T-helper 2 cell treated with Interferon-gamma antibody and Interleukin-4, amounts not matched to agents 5 μg/mL and 100 μg/mL, for 36 hours (primary cell): ENCODE measurements around the gene LDLRAD4.

Experiments used
- DNase-seq: peaks from one replicate; pipeline ENCODE4 v3.0.0; 2021; ENCODE audit warnings: low spot score
- H3K27ac Mint-ChIP-seq: one replicate; pipeline ENCODE4 v1.8.0; 2021; ENCODE audit warnings: mild to moderate bottlenecking, mixed read lengths
- H3K27me3 Mint-ChIP-seq: one replicate; pipeline ENCODE4 v1.8.0; 2021; ENCODE audit warnings: low read depth, mixed read lengths
- H3K36me3 Mint-ChIP-seq: one replicate; pipeline ENCODE4 v1.8.0; 2021; ENCODE audit warnings: low read depth, mixed read lengths
- H3K4me1 Mint-ChIP-seq: one replicate; pipeline ENCODE4 v1.8.0; 2021; ENCODE audit warnings: low read depth, mixed read lengths
- H3K4me3 Mint-ChIP-seq: one replicate; pipeline ENCODE4 v1.8.0; 2022; ENCODE audit warnings: mild to moderate bottlenecking, moderate library complexity, mixed read lengths
- H3K9me3 Mint-ChIP-seq: one replicate; pipeline ENCODE4 v1.8.0; 2021; ENCODE audit warnings: mixed read lengths

The LDLRAD4 gene

DNA sequence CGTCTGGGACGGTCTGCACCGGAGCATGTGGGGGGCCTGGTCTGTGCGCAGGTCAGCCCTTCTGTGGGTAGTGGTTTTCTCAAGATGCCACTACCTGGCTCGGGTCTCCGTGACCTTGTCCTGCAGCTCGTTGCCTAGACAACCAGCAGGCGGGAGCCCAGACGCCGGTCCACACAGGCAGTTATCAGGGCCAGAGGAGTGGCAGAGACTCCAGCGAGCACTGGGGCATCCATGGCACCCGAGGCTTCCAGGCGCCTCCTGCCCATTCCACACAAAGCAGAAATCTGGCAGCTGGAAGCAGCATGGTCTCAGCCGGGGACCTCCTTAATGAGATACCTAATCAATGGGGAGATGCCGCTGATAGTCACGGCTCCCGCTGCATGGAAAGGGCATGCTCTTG is 351.7 kb downstream of the LDLRAD4 start:
- Mint-ChIP-seq H3K9me3 (no peaks in the 10 kb centered on the region), H3K4me3 (no peak overlapping the region), H3K36me3 (peaks cover 3% of the 10 kb centered on the region), H3K27me3 (no peaks in the 10 kb centered on the region), H3K27ac (no peak overlapping the region), H3K4me1 (peaks cover 38% of the 10 kb centered on the region)
- DNase-seq, result no peak

DNA sequence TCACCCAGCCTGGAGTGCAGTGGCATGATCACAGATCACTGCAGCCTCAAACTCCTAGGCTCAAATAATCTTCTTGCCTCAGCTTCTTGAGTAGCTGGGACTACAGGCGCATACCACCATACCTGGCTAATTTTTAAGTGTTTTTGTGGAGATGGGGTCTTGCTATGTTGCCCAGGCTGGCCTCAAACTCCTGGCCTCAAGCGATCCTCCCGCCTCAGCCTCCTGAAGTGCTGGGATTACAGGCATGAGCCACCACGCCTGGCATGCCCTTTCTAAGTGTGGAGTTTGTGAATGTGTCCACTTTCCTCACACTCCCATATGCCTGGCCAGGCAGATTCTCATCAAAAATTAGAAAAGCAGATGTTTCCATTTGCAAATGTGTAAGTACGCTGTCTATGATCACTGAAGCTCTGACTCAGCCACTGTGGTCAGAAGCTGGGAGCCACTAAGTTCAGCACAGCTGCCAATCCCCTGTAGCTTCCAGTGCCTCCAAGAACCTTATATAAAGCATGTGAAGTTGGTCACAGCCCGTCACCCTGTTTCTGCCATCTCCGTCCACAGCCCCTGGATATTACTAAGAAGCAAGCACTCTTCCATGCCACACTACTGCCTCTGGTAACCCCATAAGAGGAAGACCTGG is 352.4 kb downstream of the LDLRAD4 start:
- no peak overlapping the region for H3K4me3 Mint-ChIP-seq
- peaks cover 2% of the 10 kb centered on the region for H3K27me3 Mint-ChIP-seq
- DNase-seq, result peak; percentile 45
- H3K27ac Mint-ChIP-seq, result peak overlapping the region; percentile 86
- H3K36me3 Mint-ChIP-seq, result peaks cover 9% of the 10 kb centered on the region
- no peaks in the 10 kb centered on the region for H3K9me3 Mint-ChIP-seq
- H3K4me1 Mint-ChIP-seq, result peaks cover 43% of the 10 kb centered on the region

DNA sequence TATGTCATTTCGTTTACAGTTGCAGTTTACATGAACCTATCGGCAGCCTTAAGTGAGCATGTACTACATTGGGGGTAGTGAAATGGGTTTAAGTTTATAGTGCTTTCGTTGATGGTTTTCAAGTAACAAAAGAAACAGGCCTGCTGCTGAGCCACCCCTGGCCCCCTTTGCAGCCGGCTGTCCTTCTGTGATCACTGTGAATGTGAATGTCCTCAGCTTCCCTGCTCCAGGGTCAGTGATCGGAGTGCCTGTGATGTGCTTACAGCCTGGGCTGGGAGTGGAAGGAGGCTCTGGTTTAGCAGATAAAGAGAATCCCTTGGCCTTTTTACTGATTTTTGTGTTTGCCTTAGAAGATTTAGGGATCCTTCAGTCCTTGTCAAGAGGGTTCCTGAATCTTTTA is 353.6 kb downstream of the LDLRAD4 start:
- H3K36me3 Mint-ChIP-seq, result peaks cover 11% of the 10 kb centered on the region
- no peak overlapping the region for H3K4me3 Mint-ChIP-seq
- peaks cover 2% of the 10 kb centered on the region for H3K27me3 Mint-ChIP-seq
- DNase-seq, result no peak
- no peak overlapping the region for H3K27ac Mint-ChIP-seq
- H3K4me1 Mint-ChIP-seq, result peaks cover 46% of the 10 kb centered on the region
- H3K9me3 Mint-ChIP-seq, result no peaks in the 10 kb centered on the region

DNA sequence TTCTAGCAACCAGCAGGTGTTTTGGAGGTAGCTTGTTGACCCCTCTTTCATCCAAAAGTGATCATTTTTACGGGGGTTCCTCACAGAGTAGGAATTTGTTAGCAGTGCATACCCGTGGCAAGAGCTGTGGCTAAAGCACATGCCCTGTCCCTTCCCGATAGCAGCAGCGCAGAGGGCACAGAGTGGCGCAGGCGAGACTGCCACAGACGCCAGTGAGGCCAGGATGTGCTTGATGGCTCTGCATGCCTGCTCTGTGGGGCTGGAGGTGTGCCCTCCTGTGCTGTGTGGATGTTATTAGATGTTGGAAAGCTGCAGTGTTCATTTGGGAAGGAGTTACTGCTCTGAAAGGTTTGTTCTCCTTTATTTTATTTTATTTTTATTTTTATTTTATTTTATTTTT is 354.2 kb downstream of the LDLRAD4 start:
- DNase-seq, result no peak
- Mint-ChIP-seq H3K27me3 (peaks cover 2% of the 10 kb centered on the region), H3K4me1 (peaks cover 47% of the 10 kb centered on the region), H3K4me3 (no peak overlapping the region), H3K9me3 (no peaks in the 10 kb centered on the region), H3K36me3 (peaks cover 11% of the 10 kb centered on the region), H3K27ac (no peak overlapping the region)

DNA sequence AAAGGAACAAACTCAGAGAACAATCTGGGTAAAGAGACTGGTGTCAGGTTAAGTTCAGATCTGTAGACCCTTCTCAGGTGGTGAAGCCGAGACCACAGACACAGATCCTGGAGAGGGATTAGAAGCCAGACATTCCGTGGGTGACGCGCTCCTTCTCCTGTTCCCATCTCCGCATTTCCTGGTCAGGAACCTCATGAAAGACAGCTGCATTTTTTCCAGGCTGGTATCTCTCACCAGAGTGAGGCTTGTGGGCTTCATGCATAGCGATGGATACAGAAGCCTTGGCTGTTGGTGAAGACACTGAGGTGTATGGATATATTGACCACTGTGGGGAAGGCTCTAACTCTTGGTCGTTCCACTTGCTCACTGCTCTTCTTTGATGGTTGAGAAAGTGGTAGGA is 355.2 kb downstream of the LDLRAD4 start:
- Mint-ChIP-seq H3K27ac (no peak overlapping the region), H3K4me1 (peaks cover 48% of the 10 kb centered on the region), H3K4me3 (no peak overlapping the region), H3K36me3 (peaks cover 13% of the 10 kb centered on the region), H3K27me3 (peaks cover 2% of the 10 kb centered on the region), H3K9me3 (no peaks in the 10 kb centered on the region)
- DNase-seq, result no peak

- peaks cover 44% of the 10 kb centered on the region for H3K4me1 Mint-ChIP-seq
- H3K4me3 Mint-ChIP-seq, result no peak overlapping the region
- peaks cover 13% of the 10 kb centered on the region for H3K36me3 Mint-ChIP-seq
- DNase-seq, result no peak
- no peak overlapping the region for H3K27ac Mint-ChIP-seq
- H3K9me3 Mint-ChIP-seq, result no peaks in the 10 kb centered on the region
- peaks cover 2% of the 10 kb centered on the region for H3K27me3 Mint-ChIP-seq
These were observed 355.8 kb downstream of the LDLRAD4 start for GRCh38 chr18:13574355-13574754.

DNA sequence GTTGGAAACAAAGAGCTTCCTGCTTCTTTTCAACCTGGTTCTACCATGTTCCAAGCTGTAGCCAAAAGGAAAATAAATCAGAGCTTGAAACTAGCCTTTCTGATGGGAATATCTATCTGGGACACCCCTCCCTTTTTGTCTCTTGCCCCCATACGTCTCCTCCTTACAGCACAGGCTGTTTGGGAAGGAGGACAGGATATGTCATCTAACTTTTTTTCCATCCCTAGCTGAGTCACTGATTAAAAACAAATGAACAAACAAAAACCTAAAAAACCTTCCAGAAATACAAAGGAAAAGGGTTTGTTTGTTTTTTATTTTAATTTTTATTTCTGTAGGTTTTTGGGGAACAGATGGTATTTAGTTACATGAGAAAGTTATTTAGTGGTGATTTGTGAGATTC is 356.2 kb downstream of the LDLRAD4 start:
- Mint-ChIP-seq H3K9me3 (no peaks in the 10 kb centered on the region), H3K4me3 (no peak overlapping the region), H3K27me3 (peaks cover 2% of the 10 kb centered on the region), H3K27ac (no peak overlapping the region), H3K36me3 (peaks cover 14% of the 10 kb centered on the region), H3K4me1 (peaks cover 47% of the 10 kb centered on the region)
- no peak for DNase-seq

DNA sequence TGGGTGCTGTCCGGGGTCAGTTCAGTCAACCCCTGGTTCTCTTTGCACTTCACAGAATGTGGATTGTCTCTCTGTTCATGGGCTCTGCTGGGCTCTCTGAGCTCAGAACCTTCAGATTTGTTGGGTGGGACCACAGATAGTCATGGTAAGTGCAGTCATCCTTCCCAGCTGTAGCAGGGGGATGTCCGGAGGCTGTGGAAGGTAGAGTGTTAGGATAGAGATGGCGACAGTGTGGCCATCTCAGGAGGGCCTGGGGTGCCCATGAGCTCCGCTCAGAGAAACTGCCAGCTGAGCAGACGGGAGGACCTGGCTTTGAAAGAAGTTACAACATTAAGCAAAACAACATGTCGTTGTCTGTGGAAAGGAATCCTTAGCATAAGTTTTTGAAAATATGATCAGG is 358.0 kb downstream of the LDLRAD4 start:
- Mint-ChIP-seq H3K4me1 (peaks cover 44% of the 10 kb centered on the region), H3K27ac (peak overlapping the region; percentile 76), H3K36me3 (peaks cover 14% of the 10 kb centered on the region), H3K9me3 (no peaks in the 10 kb centered on the region), H3K27me3 (peaks cover 2% of the 10 kb centered on the region), H3K4me3 (peak overlapping the region; percentile 84)
- DNase-seq, result no peak

GRCh38 chr18:13577091-13577697 is 358.6 kb downstream of the LDLRAD4 start:
- peaks cover 47% of the 10 kb centered on the region for H3K4me1 Mint-ChIP-seq
- peak overlapping the region; percentile 89 for H3K27ac Mint-ChIP-seq
- DNase-seq, result peak; percentile 66
- H3K36me3 Mint-ChIP-seq, result peaks cover 14% of the 10 kb centered on the region
- peaks cover 2% of the 10 kb centered on the region for H3K27me3 Mint-ChIP-seq
- no peaks in the 10 kb centered on the region for H3K9me3 Mint-ChIP-seq
- peak overlapping the region; percentile 84 for H3K4me3 Mint-ChIP-seq

GRCh38 chr18:13577781-13578180 is 359.2 kb downstream of the LDLRAD4 start:
- H3K36me3 Mint-ChIP-seq, result peaks cover 14% of the 10 kb centered on the region
- peak overlapping the region; percentile 84 for H3K4me3 Mint-ChIP-seq
- H3K27me3 Mint-ChIP-seq, result peaks cover 2% of the 10 kb centered on the region
- DNase-seq, result no peak
- no peaks in the 10 kb centered on the region for H3K9me3 Mint-ChIP-seq
- peak overlapping the region; percentile 89 for H3K27ac Mint-ChIP-seq
- peaks cover 45% of the 10 kb centered on the region for H3K4me1 Mint-ChIP-seq

- H3K27ac Mint-ChIP-seq, result peak overlapping the region; percentile 62
- no peak for DNase-seq
- H3K36me3 Mint-ChIP-seq, result peaks cover 13% of the 10 kb centered on the region
- H3K4me3 Mint-ChIP-seq, result peak overlapping the region; percentile 48
- peaks cover 45% of the 10 kb centered on the region for H3K4me1 Mint-ChIP-seq
- H3K27me3 Mint-ChIP-seq, result peaks cover 2% of the 10 kb centered on the region
- H3K9me3 Mint-ChIP-seq, result no peaks in the 10 kb centered on the region
These were observed 359.8 kb downstream of the LDLRAD4 start for GRCh38 chr18:13578400-13578799.

- Mint-ChIP-seq H3K27ac (peak overlapping the region; percentile 78), H3K9me3 (no peaks in the 10 kb centered on the region), H3K4me1 (peaks cover 49% of the 10 kb centered on the region), H3K4me3 (peak overlapping the region; percentile 54), H3K27me3 (peaks cover 2% of the 10 kb centered on the region), H3K36me3 (peaks cover 14% of the 10 kb centered on the region)
- DNase-seq, result no peak
These were observed 361.3 kb downstream of the LDLRAD4 start for GRCh38 chr18:13579874-13580273.

DNA sequence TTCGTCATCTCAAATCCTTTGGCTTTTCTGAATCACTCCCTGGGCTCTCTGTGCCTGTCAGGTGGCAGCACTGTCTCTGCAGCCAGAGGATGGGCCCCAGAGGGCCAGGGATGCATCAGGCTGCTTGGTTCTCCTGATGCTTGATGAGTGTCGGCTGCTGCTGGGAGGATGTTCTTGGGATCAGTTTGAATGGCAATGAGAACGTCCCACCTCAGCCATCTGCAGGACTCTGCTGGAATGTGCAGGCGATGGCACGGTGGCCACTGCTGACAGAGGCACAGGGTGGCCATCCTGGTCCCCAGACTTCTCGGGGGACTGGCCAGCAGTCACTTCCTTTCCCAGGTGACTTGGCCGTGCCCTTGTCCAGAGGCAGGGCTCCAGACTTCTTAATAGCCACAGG is 361.8 kb downstream of the LDLRAD4 start:
- peak overlapping the region; percentile 54 for H3K4me3 Mint-ChIP-seq
- peaks cover 2% of the 10 kb centered on the region for H3K27me3 Mint-ChIP-seq
- H3K27ac Mint-ChIP-seq, result no peak overlapping the region
- H3K4me1 Mint-ChIP-seq, result peaks cover 54% of the 10 kb centered on the region
- H3K36me3 Mint-ChIP-seq, result peaks cover 14% of the 10 kb centered on the region
- no peaks in the 10 kb centered on the region for H3K9me3 Mint-ChIP-seq
- DNase-seq, result no peak

- Mint-ChIP-seq H3K9me3 (no peaks in the 10 kb centered on the region), H3K4me3 (no peak overlapping the region), H3K36me3 (peaks cover 10% of the 10 kb centered on the region), H3K27me3 (no peaks in the 10 kb centered on the region), H3K27ac (no peak overlapping the region), H3K4me1 (peaks cover 52% of the 10 kb centered on the region)
- DNase-seq, result no peak
These were observed 362.4 kb downstream of the LDLRAD4 start for GRCh38 chr18:13580991-13581390.
